Neural progenitor cell (in vitro differentiated cells): ENCODE results near the gene CAPZB. TPM values are rescaled to one million over a fixed set of nuclear protein-coding genes. Genes with fewer than 3 reads are reported as not detected.

Experiments used
- DNase-seq: peaks from one replicate; pipeline ENCODE4 v3.0.0-alpha.2; 2016; ENCODE audit warnings: low spot score
- H2AFZ ChIP-seq: fragments of 200-600 bp; sonication (generic); replicated peaks from 2 replicates; pipeline ENCODE4 v1.6.1; 2016; ENCODE audit warnings: antibody characterized with exemption
- H3F3A ChIP-seq: fragments of 200-600 bp; sonication (generic); 2 replicates; pipeline ENCODE4 v1.6.1; 2016; ENCODE audit warnings: antibody characterized with exemption, low read depth
- H3K27ac ChIP-seq: fragments of 200-600 bp; sonication (generic); 2 replicates; pipeline ENCODE4 v1.5.1; 2016; ENCODE audit warnings: mild to moderate bottlenecking
- H3K27me3 ChIP-seq: fragments of 200-600 bp; sonication (generic); 2 replicates; pipeline ENCODE4 v1.6.1; 2016; ENCODE audit warnings: mild to moderate bottlenecking, moderate library complexity
- H3K36me3 ChIP-seq: fragments of 200-600 bp; sonication (generic); 2 replicates; pipeline ENCODE4 v1.5.1; 2016
- H3K4me1 ChIP-seq: fragments of 200-600 bp; sonication (generic); 2 replicates; pipeline ENCODE4 v1.6.1; 2016; ENCODE audit warnings: mixed run types
- H3K4me2 ChIP-seq: fragments of 200-600 bp; sonication (generic); 2 replicates; pipeline ENCODE4 v1.6.1; 2016
- H3K4me3 ChIP-seq: fragments of 200-600 bp; sonication (generic); 2 replicates; pipeline ENCODE4 v1.5.1; 2016
- H3K79me2 ChIP-seq: fragments of 200-600 bp; sonication (generic); 2 replicates; pipeline ENCODE4 v1.6.1; 2016; ENCODE audit warnings: low read depth
- H3K9ac ChIP-seq: fragments of 200-600 bp; sonication (generic); 2 replicates; pipeline ENCODE4 v1.6.1; 2016
- H3K9me3 ChIP-seq: fragments of 200-600 bp; sonication (generic); 2 replicates; pipeline ENCODE4 v1.5.1; 2016; ENCODE audit warnings: low read depth
- H4K20me1 ChIP-seq: fragments of 200-600 bp; sonication (generic); 2 replicates; pipeline ENCODE4 v1.6.1; 2016; ENCODE audit warnings: low read depth
- H3K27ac Mint-ChIP-seq: 3 replicates; pipeline ENCODE4 v1.8.0; 2021; ENCODE audit warnings: mixed read lengths
- H3K27me3 Mint-ChIP-seq: 2 replicates; pipeline ENCODE4 v1.8.0; 2022; ENCODE audit warnings: low read depth, mild to moderate bottlenecking, inconsistent platforms, moderate library complexity, mixed read lengths; ENCODE audit not compliant: insufficient read depth
- H3K36me3 Mint-ChIP-seq: 3 replicates; pipeline ENCODE4 v1.8.0; 2021; ENCODE audit warnings: mixed read lengths
- H3K4me1 Mint-ChIP-seq: 3 replicates; pipeline ENCODE4 v1.8.0; 2021; ENCODE audit warnings: mixed read lengths
- H3K4me3 Mint-ChIP-seq: 3 replicates; pipeline ENCODE4 v1.8.0; 2021; ENCODE audit warnings: mild to moderate bottlenecking, moderate library complexity, mixed read lengths
- H3K9me3 Mint-ChIP-seq: 3 replicates; pipeline ENCODE4 v1.8.0; 2020; ENCODE audit warnings: mixed read lengths
- CTCF ChIP-seq: fragments of 200-600 bp; sonication (generic); IDR thresholded peaks from 2 replicates; pipeline ENCODE4 v1.5.1; 2017; ENCODE audit warnings: antibody characterized with exemption, mild to moderate bottlenecking
- EZH2 ChIP-seq: fragments of 200-600 bp; sonication (generic); IDR thresholded peaks from 2 replicates; pipeline ENCODE4 v1.6.1; 2017; ENCODE audit warnings: antibody characterized with exemption, mild to moderate bottlenecking, moderate library complexity
- EZH2phosphoT487 ChIP-seq: fragments of 200-600 bp; sonication (generic); IDR thresholded peaks from 2 replicates; pipeline ENCODE4 v1.6.1; 2017; ENCODE audit warnings: antibody characterized with exemption
- small RNA-seq: library from RNA; depleted of rRNA; stranded (forward); fragments of <200 nt; gene quantifications from one replicate; pipeline ENCODE3, GENCODE V24; 2015
- total RNA-seq: library from RNA; depleted of rRNA; stranded (reverse); fragments of >200 nt; gene quantifications from 2 replicates; pipeline ENCODE4 v1.2.3, GENCODE V29; 2015; ENCODE audit warnings: low replicate concordance

CAPZB gene
- total RNA-seq, 1 donor from 2014 or later: 134 TPM

- Histone ChIP-seq H3K27ac (no peak overlapping the region), H3K4me1 (no peaks in the 10 kb centered on the region), H4K20me1 (no peaks in the 10 kb centered on the region), H3F3A (no peaks in the 10 kb centered on the region), H3K9ac (no peak overlapping the region), H3K9me3 (peaks cover under 1% of the 10 kb centered on the region), H3K36me3 (no peaks in the 10 kb centered on the region), H3K4me3 (no peak overlapping the region), H3K4me2 (no peak overlapping the region), H2AFZ (no peak overlapping the region), H3K79me2 (no peaks in the 10 kb centered on the region), H3K27me3 (no peaks in the 10 kb centered on the region)
- TF ChIP-seq CTCF (no peak), EZH2phosphoT487 (no peak), EZH2 (no peak)
- Mint-ChIP-seq H3K9me3 (peaks cover 10% of the 10 kb centered on the region), H3K36me3 (peaks cover 49% of the 10 kb centered on the region), H3K27ac (no peak overlapping the region), H3K4me1 (no peaks in the 10 kb centered on the region), H3K27me3 (peaks cover under 1% of the 10 kb centered on the region), H3K4me3 (no peak overlapping the region)
- DNase-seq: no peak
Measured at GRCh38 chr1:19300211-19300610, 185.1 kb downstream of the CAPZB start.

DNA sequence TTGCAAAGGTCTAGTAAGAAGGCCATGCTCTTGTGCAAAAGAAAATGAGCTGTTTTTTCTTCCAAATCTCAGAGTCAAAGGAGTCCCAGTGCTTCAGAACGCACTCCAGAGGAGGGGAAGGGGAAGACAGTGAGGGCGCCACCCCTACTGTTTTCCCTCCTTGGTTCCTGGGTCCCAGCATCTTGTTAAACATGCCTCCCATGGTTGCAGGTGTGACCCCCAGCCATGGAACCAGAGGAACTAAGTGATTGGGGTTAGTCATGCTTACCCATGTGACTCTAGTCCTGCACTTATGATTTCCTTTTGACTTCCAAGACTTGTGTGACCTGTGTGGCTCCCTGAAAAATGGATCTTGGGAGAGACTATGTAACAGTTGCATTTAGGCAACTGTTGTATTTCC lies 190.7 kb downstream of the CAPZB start:
- peaks cover 41% of the 10 kb centered on the region for H3K9me3 Mint-ChIP-seq
- H3K27ac ChIP-seq: no peak overlapping the region

DNA sequence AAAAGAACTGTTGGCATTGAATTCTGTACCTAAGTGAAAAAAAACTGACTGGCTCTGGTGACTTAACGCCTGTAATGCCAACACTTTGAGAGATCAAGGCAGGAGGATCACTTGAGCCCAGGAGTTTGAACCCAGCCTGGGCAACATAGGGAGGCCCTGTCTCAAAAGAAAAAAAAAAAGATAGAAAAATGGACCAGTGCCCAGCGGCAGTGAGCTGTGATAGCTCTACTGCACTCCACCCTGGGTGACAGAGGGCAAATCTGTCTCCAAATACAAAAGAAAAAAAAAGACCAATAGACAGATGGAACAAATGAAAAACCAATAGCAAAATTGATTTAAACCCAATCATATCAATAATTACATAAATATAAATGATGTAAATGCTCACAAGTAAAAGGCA lies 196.1 kb downstream of the CAPZB start:
- TF ChIP-seq EZH2 (no peak), EZH2phosphoT487 (no peak), CTCF (no peak)
- Histone ChIP-seq H3K27me3 (peaks cover 34% of the 10 kb centered on the region), H3K4me3 (peak overlapping the region; percentile 44), H3K36me3 (no peaks in the 10 kb centered on the region), H3K4me2 (peak overlapping the region; percentile 80), H3F3A (peaks cover 4% of the 10 kb centered on the region), H2AFZ (peak overlapping the region; percentile 43), H3K79me2 (no peaks in the 10 kb centered on the region), H3K4me1 (peaks cover 5% of the 10 kb centered on the region), H3K9me3 (peaks cover 6% of the 10 kb centered on the region), H4K20me1 (peaks cover 5% of the 10 kb centered on the region), H3K9ac (no peak overlapping the region), H3K27ac (no peak overlapping the region)
- Mint-ChIP-seq H3K27me3 (peaks cover 5% of the 10 kb centered on the region), H3K27ac (no peak overlapping the region), H3K4me1 (peaks cover 3% of the 10 kb centered on the region), H3K9me3 (peaks cover 22% of the 10 kb centered on the region), H3K4me3 (peak overlapping the region; percentile 46), H3K36me3 (peaks cover 38% of the 10 kb centered on the region)
- no peak for DNase-seq

More for the DNA sequence above, 190.7 kb downstream of the CAPZB start:
- Histone ChIP-seq H2AFZ (no peak overlapping the region), H3K4me1 (no peaks in the 10 kb centered on the region), H3K9ac (no peak overlapping the region), H4K20me1 (no peaks in the 10 kb centered on the region), H3K79me2 (no peaks in the 10 kb centered on the region), H3K36me3 (no peaks in the 10 kb centered on the region), H3K4me2 (no peak overlapping the region), H3K4me3 (no peak overlapping the region), H3K27me3 (peaks cover 12% of the 10 kb centered on the region), H3K9me3 (peaks cover 10% of the 10 kb centered on the region), H3F3A (no peaks in the 10 kb centered on the region)
- H3K36me3 Mint-ChIP-seq: peaks cover 55% of the 10 kb centered on the region
- no peak for DNase-seq
- H3K4me3 Mint-ChIP-seq: no peak overlapping the region
- no peak overlapping the region for H3K27ac Mint-ChIP-seq
- no peak for TF ChIP-seq EZH2
- TF ChIP-seq EZH2phosphoT487: no peak
- no peak for TF ChIP-seq CTCF
- no peaks in the 10 kb centered on the region for H3K4me1 Mint-ChIP-seq
- H3K27me3 Mint-ChIP-seq: peaks cover 3% of the 10 kb centered on the region

Small RNA genes lying within 50 kb of the gene (small RNA-seq; reads per million reads assigned to genes)
- gene RN7SL277P (not detected), gene RNU4-28P (not detected), gene RNU6-1099P (not detected)

Other genes with a start within 250 kb of the CAPZB start
- gene EMC1, start 234.0 kb downstream of the CAPZB start, total RNA-seq: 32.6 and 40.0 TPM in 2 replicates
- gene MRTO4, start 233.7 kb downstream of the CAPZB start, total RNA-seq: 23.2 and 33.9 TPM in 2 replicates
- 0.96 TPM in 1 of 2 replicates, not detected in the other for gene AKR7A3, start 196.8 kb downstream of the CAPZB start, total RNA-seq
- 37.5 and 92.3 TPM in 2 replicates for gene AKR7A2, start 173.4 kb downstream of the CAPZB start, total RNA-seq
- 4.8 and 16.7 TPM in 2 replicates for gene SLC66A1, start 173.2 kb downstream of the CAPZB start, total RNA-seq
- 2.4 and 7.7 TPM in 2 replicates for gene NBL1, start 158.8 kb upstream of the CAPZB start, total RNA-seq
- 0.25 TPM in 1 of 2 replicates, not detected in the other for gene HTR6, start 179.3 kb upstream of the CAPZB start, total RNA-seq